ENCODE results near the gene CHRDL1.

DNA sequence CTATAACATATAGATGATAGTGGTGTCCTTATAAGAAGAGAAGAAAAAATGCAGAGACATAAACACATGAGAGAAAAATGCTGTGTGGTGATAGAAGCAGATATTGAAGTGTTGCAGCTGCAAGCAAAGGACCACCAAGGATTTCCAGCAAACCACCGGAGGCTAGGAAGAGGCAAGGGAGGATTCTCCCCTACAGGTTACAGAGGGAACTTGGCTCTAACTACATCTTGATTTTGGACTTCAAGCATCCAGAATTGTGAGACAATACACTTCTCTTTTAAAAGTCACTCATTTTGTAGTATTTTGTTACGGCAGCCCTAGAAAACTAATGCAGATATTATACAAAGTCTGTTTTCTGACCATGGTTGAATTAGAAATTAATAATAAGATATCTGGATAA is 30.4 kb upstream of the CHRDL1 start:
- TF ChIP-seq POLR2AphosphoS5 (IDR thresholded peaks at IDR 0.05; ENCODE audit: borderline replicate concordance, low read depth, low read length) (no peak), EZH2 (IDR thresholded peaks at IDR 0.05) (no peak)
